Loucy (cell line): ENCODE results near the gene PIGZ.
A peak's percentile ranks its signal among the peaks of the same experiment; 100 is the strongest.

Experiments
- H2AFZ ChIP-seq: fragments of 200-600 bp; sonication (generic); 2 replicates; pipeline ENCODE4 v1.6.0; 2016; ENCODE audit warnings: antibody characterized with exemption, mild to moderate bottlenecking, low read length, moderate library complexity
- H3F3A ChIP-seq: fragments of 200-600 bp; 2 replicates; pipeline ENCODE4 v1.6.0; 2016; ENCODE audit warnings: antibody characterized with exemption, low read depth, mild to moderate bottlenecking
- H3K27me3 ChIP-seq: fragments of 200-600 bp; sonication (generic); 2 replicates; pipeline ENCODE4 v1.6.1; 2014; ENCODE audit warnings: low read length, mild to moderate bottlenecking; ENCODE audit not compliant: insufficient read depth, poor library complexity, severe bottlenecking
- H3K36me3 ChIP-seq: fragments of 200-600 bp; sonication (generic); 2 replicates; pipeline ENCODE4 v1.6.1; 2016; ENCODE audit warnings: low read length; ENCODE audit not compliant: insufficient read depth
- H3K4me1 ChIP-seq: fragments of 200-600 bp; sonication (generic); 2 replicates; pipeline ENCODE4 v1.5.1; 2014; ENCODE audit warnings: low read length, mild to moderate bottlenecking; ENCODE audit not compliant: insufficient read depth, poor library complexity, severe bottlenecking
- H3K4me2 ChIP-seq: fragments of 200-600 bp; sonication (generic); 2 replicates; pipeline ENCODE4 v1.6.0; 2014; ENCODE audit warnings: antibody characterized with exemption, low read length, low read depth, mild to moderate bottlenecking; ENCODE audit not compliant: poor library complexity, severe bottlenecking
- H3K4me3 ChIP-seq: fragments of 200-600 bp; sonication (generic); 2 replicates; pipeline ENCODE4 v1.5.1; 2014; ENCODE audit warnings: low read length, mild to moderate bottlenecking, mixed read lengths; ENCODE audit not compliant: poor library complexity, severe bottlenecking
- H3K79me2 ChIP-seq: fragments of 200-600 bp; sonication (generic); 2 replicates; pipeline ENCODE4 v1.6.1; 2014; ENCODE audit warnings: low read length; ENCODE audit not compliant: insufficient read depth
- H3K9ac ChIP-seq: fragments of 200-600 bp; sonication (generic); 2 replicates; pipeline ENCODE4 v1.6.0; 2014; ENCODE audit warnings: mild to moderate bottlenecking, low read depth, low read length, moderate library complexity; ENCODE audit not compliant: poor library complexity, severe bottlenecking
- H3K9me2 ChIP-seq: fragments of 200-600 bp; sonication (generic); replicated peaks from 2 replicates; pipeline ENCODE4 v1.6.1; 2016; ENCODE audit warnings: low read depth, low read length, mixed read lengths
- H3K9me3 ChIP-seq: fragments of 200-600 bp; sonication (generic); 2 replicates; pipeline ENCODE4 v1.6.1; 2014; ENCODE audit warnings: mild to moderate bottlenecking, antibody characterized with exemption, low read length, low read depth; ENCODE audit not compliant: insufficient read depth
- H4K20me1 ChIP-seq: fragments of 200-600 bp; sonication (generic); 2 replicates; pipeline ENCODE4 v1.6.0; 2014; ENCODE audit warnings: antibody characterized with exemption, low read length, mild to moderate bottlenecking; ENCODE audit not compliant: insufficient read depth, poor library complexity, severe bottlenecking
- CTCF ChIP-seq: fragments of 200-600 bp; sonication (generic); conservative IDR thresholded peaks from 2 replicates; pipeline ENCODE4 v1.5.1; 2014; ENCODE audit warnings: mild to moderate bottlenecking, antibody characterized with exemption, low read length
- EZH2phosphoT487 ChIP-seq: fragments of 200-600 bp; IDR thresholded peaks from 2 replicates; pipeline ENCODE4 v1.6.1; 2018; ENCODE audit warnings: antibody characterized with exemption, mild to moderate bottlenecking, moderate library complexity, borderline replicate concordance

PIGZ gene

GRCh38 chr3:196969134-196969659, 564 bp upstream of the PIGZ start:
- H3K4me2 ChIP-seq, result peak overlapping the region; percentile 89
- H4K20me1 ChIP-seq, result no peaks in the 10 kb centered on the region
- H3K9me2 ChIP-seq, result no peaks in the 10 kb centered on the region
- H3K79me2 ChIP-seq, result 0 out of 2 replicates have a peak, but pooled peaks cover 7% of the 10 kb centered on the region
- no peak for TF ChIP-seq CTCF
- no peak for TF ChIP-seq EZH2phosphoT487
- H3F3A ChIP-seq, result no peaks in the 10 kb centered on the region
- H3K4me1 ChIP-seq, result peaks cover 3% of the 10 kb centered on the region
- peak overlapping the region; percentile 87 for H3K4me3 ChIP-seq
- H3K9ac ChIP-seq, result peak overlapping the region; percentile 88
- H3K9me3 ChIP-seq, result no peaks in the 10 kb centered on the region
- no peaks in the 10 kb centered on the region for H3K27me3 ChIP-seq
- H2AFZ ChIP-seq, result peak overlapping the region; percentile 98
- no peaks in the 10 kb centered on the region for H3K36me3 ChIP-seq

- H3K79me2 ChIP-seq, result 0 out of 2 replicates have a peak, but pooled peaks cover 7% of the 10 kb centered on the region
- no peaks in the 10 kb centered on the region for H3F3A ChIP-seq
- no peaks in the 10 kb centered on the region for H3K36me3 ChIP-seq
- peak overlapping the region; percentile 61 for H3K9ac ChIP-seq
- no peaks in the 10 kb centered on the region for H3K9me3 ChIP-seq
- H3K4me3 ChIP-seq, result peak overlapping the region; percentile 74
- peak overlapping the region; percentile 73 for H3K4me2 ChIP-seq
- no peak for TF ChIP-seq EZH2phosphoT487
- H3K27me3 ChIP-seq, result no peaks in the 10 kb centered on the region
- peaks cover 3% of the 10 kb centered on the region for H3K4me1 ChIP-seq
- no peak overlapping the region; the same call in 1 of the 2 replicates for H2AFZ ChIP-seq
- no peaks in the 10 kb centered on the region for H4K20me1 ChIP-seq
- H3K9me2 ChIP-seq, result no peaks in the 10 kb centered on the region
These were observed 1.0 kb downstream of the PIGZ start for GRCh38 chr3:196967412-196968232.

- H3F3A ChIP-seq, result no peaks in the 10 kb centered on the region
- 0 out of 2 replicates have a peak, but pooled peaks cover 7% of the 10 kb centered on the region for H3K79me2 ChIP-seq
- H4K20me1 ChIP-seq, result no peaks in the 10 kb centered on the region
- no peaks in the 10 kb centered on the region for H3K27me3 ChIP-seq
- peaks cover 3% of the 10 kb centered on the region for H3K4me1 ChIP-seq
- no peak overlapping the region for H3K9ac ChIP-seq
- H3K36me3 ChIP-seq, result no peaks in the 10 kb centered on the region
- no peak for TF ChIP-seq EZH2phosphoT487
- no peak for TF ChIP-seq CTCF
- H3K4me3 ChIP-seq, result no peak overlapping the region
- no peak overlapping the region for H3K4me2 ChIP-seq
- no peak overlapping the region for H2AFZ ChIP-seq
- H3K9me3 ChIP-seq, result no peaks in the 10 kb centered on the region
- no peaks in the 10 kb centered on the region for H3K9me2 ChIP-seq
These were observed 1.9 kb downstream of the PIGZ start for GRCh38 chr3:196966526-196967401.
